Vagina (tissue), 2 donors: ENCODE data around the gene SBF2. TPM values are rescaled to one million over a fixed set of nuclear protein-coding genes. Genes with fewer than 3 reads are reported as not detected.

Experiments
- DNase-seq, 2 donors: peaks; one replicate each; pipeline ENCODE4 v3.0.0-alpha.2; 2017; ENCODE audit errors: extremely low spot score in 2 of 2
- H3K27ac ChIP-seq: fragments of 200-600 bp; sonication (generic); one replicate; pipeline ENCODE4 v1.5.1; 2019
- H3K27me3 ChIP-seq: fragments of 200-600 bp; sonication (generic); one replicate; pipeline ENCODE4 v1.5.1; 2019
- H3K36me3 ChIP-seq, 2 donors: fragments of 200-600 bp; sonication (generic); one replicate each; pipeline ENCODE4 v1.5.1; 2017 to 2019
- H3K4me1 ChIP-seq: fragments of 200-600 bp; sonication (generic); one replicate; pipeline ENCODE4 v1.5.1; 2019
- H3K4me3 ChIP-seq, 2 donors: fragments of 200-600 bp; sonication (generic); 1 replicate in 1 of 2; 2 replicates in 1 of 2; pipeline ENCODE4 v1.5.1; 2016 to 2019
- H3K9me3 ChIP-seq: fragments of 200-600 bp; sonication (generic); one replicate; pipeline ENCODE4 v1.5.1; 2019
- POLR2A ChIP-seq, 2 donors: fragments of 450-650 bp; IDR thresholded peaks; one replicate each; pipeline ENCODE4 v1.6.1; 2017; ENCODE audit warnings: antibody characterized with exemption in 2 of 2, mild to moderate bottlenecking in 2 of 2, moderate library complexity in 2 of 2
- POLR2AphosphoS5 ChIP-seq, 2 donors: sonication (generic); formaldehyde crosslinking; IDR thresholded peaks; one replicate each; pipeline ENCODE4 v1.9.0; 2017; ENCODE audit warnings: antibody characterized with exemption in 2 of 2, mild to moderate bottlenecking in 2 of 2, low read depth in 1 of 2; ENCODE audit not compliant: insufficient read depth in 1 of 2
- intact Hi-C: fragments of 100-400 bp; cut with DNase I; formaldehyde crosslinking; loops from one replicate; pipeline ENCODE4 v1.15.1; 2023
- total RNA-seq: library from RNA; depleted of rRNA; stranded (reverse); fragments of >200 nt; gene quantifications from one replicate; pipeline ENCODE4 v1.2.3, GENCODE V29; 2016
- TF ChIP-seq, protein P1 (sequence below), 3 experiments: fragments of 450-650 bp in 2 of 3; fragments of 200-600 bp in 1 of 3; sonication (generic) in 1 of 3; IDR thresholded peaks; one replicate each; pipeline ENCODE4 v1.5.1; 2017 to 2019; ENCODE audit warnings: antibody characterized with exemption in 3 of 3, mild to moderate bottlenecking in 2 of 3, moderate library complexity in 2 of 3

SBF2 gene
- total RNA-seq, 1 donor from 2014 or later = 69.5 TPM

DNA sequence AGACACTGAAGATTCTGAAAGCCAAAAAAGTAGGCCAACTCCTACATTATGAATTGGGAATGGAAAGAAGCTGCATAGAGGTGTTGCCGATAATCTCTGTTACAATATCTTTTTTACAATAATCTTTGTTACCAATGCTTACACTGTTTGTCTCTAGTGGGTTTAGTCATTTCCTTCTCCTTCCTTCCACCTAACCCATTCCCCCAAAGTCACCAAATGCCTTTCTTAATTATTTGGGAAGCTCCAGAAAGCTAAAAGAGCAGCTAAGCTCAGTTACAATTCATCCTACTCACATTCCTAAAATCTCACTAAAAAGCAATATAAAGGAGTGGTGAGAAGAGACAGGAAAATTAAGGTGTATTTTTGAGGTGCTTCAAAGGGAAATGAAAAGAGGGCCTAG is 316.5 kb downstream of the SBF2 start:
- no peak for DNase-seq
- H3K27me3 ChIP-seq = no peaks in the 10 kb centered on the region
- H3K36me3 ChIP-seq = no peaks in the 10 kb centered on the region
- H3K4me3 ChIP-seq = no peak overlapping the region
- H3K27ac ChIP-seq = no peak overlapping the region
- intact Hi-C loops = no loop called here
- no peaks in the 10 kb centered on the region for H3K4me1 ChIP-seq
- TF ChIP-seq POLR2AphosphoS5 (IDR thresholded peaks at IDR 0.05; ENCODE audit: insufficient read depth in 1 of 2, low read depth in 1 of 2) (no peak), POLR2A (IDR thresholded peaks at IDR 0.05) (no peak)
- TF ChIP-seq, protein P1, sequence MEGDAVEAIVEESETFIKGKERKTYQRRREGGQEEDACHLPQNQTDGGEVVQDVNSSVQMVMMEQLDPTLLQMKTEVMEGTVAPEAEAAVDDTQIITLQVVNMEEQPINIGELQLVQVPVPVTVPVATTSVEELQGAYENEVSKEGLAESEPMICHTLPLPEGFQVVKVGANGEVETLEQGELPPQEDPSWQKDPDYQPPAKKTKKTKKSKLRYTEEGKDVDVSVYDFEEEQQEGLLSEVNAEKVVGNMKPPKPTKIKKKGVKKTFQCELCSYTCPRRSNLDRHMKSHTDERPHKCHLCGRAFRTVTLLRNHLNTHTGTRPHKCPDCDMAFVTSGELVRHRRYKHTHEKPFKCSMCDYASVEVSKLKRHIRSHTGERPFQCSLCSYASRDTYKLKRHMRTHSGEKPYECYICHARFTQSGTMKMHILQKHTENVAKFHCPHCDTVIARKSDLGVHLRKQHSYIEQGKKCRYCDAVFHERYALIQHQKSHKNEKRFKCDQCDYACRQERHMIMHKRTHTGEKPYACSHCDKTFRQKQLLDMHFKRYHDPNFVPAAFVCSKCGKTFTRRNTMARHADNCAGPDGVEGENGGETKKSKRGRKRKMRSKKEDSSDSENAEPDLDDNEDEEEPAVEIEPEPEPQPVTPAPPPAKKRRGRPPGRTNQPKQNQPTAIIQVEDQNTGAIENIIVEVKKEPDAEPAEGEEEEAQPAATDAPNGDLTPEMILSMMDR (IDR thresholded peaks at IDR 0.05) = no peak
- H3K9me3 ChIP-seq = no peaks in the 10 kb centered on the region

DNA sequence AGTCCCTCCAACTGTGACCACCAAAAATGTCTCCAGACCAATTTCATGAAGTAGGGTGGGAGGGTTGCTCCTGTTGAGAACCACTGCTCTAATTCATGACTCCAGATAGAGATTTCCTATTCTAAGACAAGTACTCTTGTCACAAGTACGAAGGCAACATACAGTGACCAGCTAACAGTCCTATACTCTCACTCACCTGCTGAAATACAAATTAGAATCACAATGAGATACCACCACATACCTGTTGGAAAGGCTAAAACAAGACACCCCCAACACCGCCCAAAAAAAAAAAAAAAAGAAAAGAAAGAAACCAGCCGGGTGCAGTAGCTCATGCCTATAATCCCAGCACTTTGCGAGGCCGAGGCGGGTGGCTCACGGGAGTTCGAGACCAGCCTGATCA is 319.6 kb downstream of the SBF2 start:
- TF ChIP-seq, protein P1 (IDR thresholded peaks at IDR 0.05) = no peak
- no peak for TF ChIP-seq POLR2A (IDR thresholded peaks at IDR 0.05)

DNA sequence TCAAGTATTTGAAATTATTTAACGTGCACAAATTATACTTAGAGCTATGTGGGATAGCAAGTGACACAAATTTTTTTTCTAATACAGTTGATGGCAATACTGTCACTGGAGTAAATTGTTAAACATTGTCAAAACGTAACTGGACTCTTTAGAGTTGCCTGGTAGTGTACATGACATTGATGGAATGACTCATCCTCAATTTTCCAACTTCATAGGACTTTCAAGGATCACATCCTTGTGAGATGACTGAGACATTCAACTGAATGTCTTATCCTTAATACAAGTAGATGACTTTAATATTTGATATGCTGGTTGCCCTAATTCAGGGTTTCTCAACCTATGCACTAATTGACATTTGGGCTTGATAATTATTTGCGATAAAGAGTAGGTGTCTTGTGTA is 320.1 kb downstream of the SBF2 start:
- H3K4me3 ChIP-seq = no peak overlapping the region
- peak overlapping the region; percentile 6 for H3K27ac ChIP-seq
- no peaks in the 10 kb centered on the region for H3K4me1 ChIP-seq
- intact Hi-C loops = loop anchor here (5.0 kb wide), 1 partner anchor 217 kb away; no protein-coding TSS in a partner anchor
- no peak for DNase-seq
- H3K27me3 ChIP-seq = no peaks in the 10 kb centered on the region
- no peaks in the 10 kb centered on the region for H3K36me3 ChIP-seq
- no peaks in the 10 kb centered on the region for H3K9me3 ChIP-seq
- TF ChIP-seq, protein P1 (IDR thresholded peaks at IDR 0.05) = no peak
- TF ChIP-seq POLR2A (IDR thresholded peaks at IDR 0.05) (no peak), POLR2AphosphoS5 (IDR thresholded peaks at IDR 0.05; ENCODE audit: insufficient read depth in 1 of 2, low read depth in 1 of 2) (no peak)

More for the DNA sequence above, 319.6 kb downstream of the SBF2 start:
- no peak for DNase-seq
- Histone ChIP-seq H3K4me3 (no peak overlapping the region), H3K27me3 (no peaks in the 10 kb centered on the region), H3K36me3 (no peaks in the 10 kb centered on the region), H3K4me1 (no peaks in the 10 kb centered on the region), H3K9me3 (no peaks in the 10 kb centered on the region), H3K27ac (no peak overlapping the region)
- intact Hi-C loops = loop anchor here (5.0 kb wide), 1 partner anchor 217 kb away; no protein-coding TSS in a partner anchor

DNA sequence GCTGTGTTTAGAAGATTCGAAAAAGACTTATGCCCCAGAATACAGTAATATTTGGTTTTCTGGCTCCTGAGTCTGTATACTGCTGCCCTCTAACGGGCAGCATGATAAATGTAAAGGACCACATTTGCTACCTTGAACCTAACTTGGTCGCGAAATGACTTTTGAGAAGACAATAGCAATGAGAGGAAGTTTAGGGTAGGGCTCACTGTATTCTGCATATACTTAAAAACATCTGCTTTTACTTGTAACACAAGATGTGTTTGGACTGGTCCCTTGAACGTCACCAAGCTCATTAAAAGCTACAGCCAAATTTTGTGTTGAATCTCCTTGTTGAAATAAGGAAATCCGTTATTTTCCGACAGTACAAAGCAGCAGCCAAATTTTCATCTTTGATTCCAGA is 321.0 kb downstream of the SBF2 start:
- Histone ChIP-seq H3K9me3 (no peaks in the 10 kb centered on the region), H3K27ac (peak overlapping the region; percentile 6)

DNA sequence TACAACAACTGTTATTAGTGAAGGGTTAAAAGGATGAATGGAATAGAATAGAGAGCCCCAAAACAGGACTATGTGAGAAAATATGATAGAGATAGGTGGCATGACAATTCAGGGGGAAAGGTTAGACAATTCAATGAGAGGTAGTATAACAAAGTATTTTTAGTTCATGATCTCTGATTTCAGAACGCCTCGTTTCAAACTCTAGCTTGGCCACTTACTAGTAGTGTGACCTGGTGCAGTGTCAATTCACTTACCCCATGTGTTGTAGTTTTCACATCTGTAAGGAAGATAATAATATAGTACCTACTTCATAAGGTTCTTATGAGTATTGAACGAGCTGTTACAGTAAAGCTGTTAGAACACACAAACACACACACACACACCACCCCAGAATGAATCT is 322.1 kb downstream of the SBF2 start:
- no peaks in the 10 kb centered on the region for H3K27me3 ChIP-seq
- peaks cover 0 to 7% of the 10 kb centered on the region in 2 donors for H3K36me3 ChIP-seq
- no peak overlapping the region for H3K27ac ChIP-seq
- no peak overlapping the region for H3K4me3 ChIP-seq
- H3K9me3 ChIP-seq = no peaks in the 10 kb centered on the region
- H3K4me1 ChIP-seq = no peaks in the 10 kb centered on the region
- no peak for DNase-seq
- intact Hi-C loops = loop anchor here (5.0 kb wide), 1 partner anchor 215 kb away; no protein-coding TSS in a partner anchor
- TF ChIP-seq POLR2AphosphoS5 (IDR thresholded peaks at IDR 0.05; ENCODE audit: insufficient read depth in 1 of 2, low read depth in 1 of 2) (no peak), POLR2A (IDR thresholded peaks at IDR 0.05) (no peak)
- TF ChIP-seq, protein P1 (IDR thresholded peaks at IDR 0.05) = no peak

More for the DNA sequence above, 321.0 kb downstream of the SBF2 start:
- Histone ChIP-seq H3K4me1 (no peaks in the 10 kb centered on the region), H3K27me3 (no peaks in the 10 kb centered on the region), H3K4me3 (no peak overlapping the region), H3K36me3 (peaks cover 0 to 6% of the 10 kb centered on the region in 2 donors)
- TF ChIP-seq POLR2AphosphoS5 (IDR thresholded peaks at IDR 0.05; ENCODE audit: insufficient read depth in 1 of 2, low read depth in 1 of 2) (no peak), POLR2A (IDR thresholded peaks at IDR 0.05) (no peak)
- TF ChIP-seq, protein P1 (IDR thresholded peaks at IDR 0.05) = peak in 2 of 3 experiments; percentile 49 to 65
- no peak for DNase-seq
- intact Hi-C loops = loop anchor here (5.0 kb wide), 1 partner anchor 216 kb away; no protein-coding TSS in a partner anchor
